NCI-H2107 (cell line): ENCODE results near the gene SHCBP1.

ENCODE experiments used
- DNase-seq: peaks from one replicate; lab custom pipeline; 2025; lab: John Stamatoyannopoulos, UW

Gene SHCBP1

DNA sequence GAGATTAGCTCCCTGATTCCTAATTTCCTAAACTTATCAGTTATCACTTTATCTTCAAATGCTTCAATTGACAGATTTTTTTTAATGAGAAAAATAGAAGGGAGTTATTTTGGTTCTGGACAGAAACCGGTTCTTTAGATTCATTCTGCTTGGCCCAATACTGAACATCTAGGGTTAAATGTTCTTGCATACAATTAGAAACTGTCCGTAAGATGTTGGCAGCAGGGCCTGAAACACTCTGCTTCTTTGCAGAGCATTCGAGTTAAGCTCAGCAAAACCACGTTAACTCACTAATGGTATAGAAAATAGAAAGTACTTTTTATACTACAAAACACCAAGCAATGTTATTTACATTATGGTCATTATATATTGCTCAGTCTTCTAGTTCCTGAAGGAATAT, 7.2 kb downstream of the SHCBP1 start:
- DNase-seq, result no peak

DNA sequence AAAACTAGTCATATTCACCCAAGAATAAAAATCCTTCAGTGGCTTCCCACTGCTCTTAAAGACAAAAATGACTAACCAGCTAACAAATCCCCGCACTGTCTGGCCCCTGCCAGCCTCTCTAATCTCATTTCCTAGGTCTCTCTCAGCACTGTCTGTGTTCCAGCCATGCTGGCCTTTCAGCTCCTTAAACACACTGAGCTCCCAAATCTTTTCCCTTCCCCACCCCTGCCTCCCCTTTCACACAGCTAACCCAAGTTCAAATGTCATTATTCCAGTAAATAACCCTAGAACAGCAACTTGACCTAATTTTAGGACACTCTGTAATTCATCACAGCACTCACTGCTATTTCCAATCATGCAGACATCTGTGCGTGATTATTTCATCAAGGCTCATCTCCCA, 7.8 kb downstream of the SHCBP1 start:
- DNase-seq, result no peak

DNA sequence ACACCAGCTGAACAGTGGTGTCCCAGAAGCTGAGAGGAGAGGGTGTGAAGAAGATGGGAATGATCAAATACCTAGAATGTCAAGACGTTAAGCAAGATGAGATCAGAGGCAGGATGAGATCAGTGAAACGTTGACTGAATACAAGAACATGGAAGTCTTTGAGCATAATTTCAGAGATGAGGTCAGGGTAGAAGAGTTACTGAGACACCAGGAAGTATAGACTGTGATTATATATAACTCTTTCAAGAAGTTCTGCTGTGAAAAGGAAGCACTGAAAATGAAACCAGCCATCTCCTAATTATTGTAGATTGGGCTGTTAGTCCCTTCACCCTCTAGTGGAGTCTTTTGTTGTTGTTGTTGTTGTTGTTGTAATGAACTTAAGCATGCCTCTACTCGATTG, 9.1 kb downstream of the SHCBP1 start:
- no peak for DNase-seq

DNA sequence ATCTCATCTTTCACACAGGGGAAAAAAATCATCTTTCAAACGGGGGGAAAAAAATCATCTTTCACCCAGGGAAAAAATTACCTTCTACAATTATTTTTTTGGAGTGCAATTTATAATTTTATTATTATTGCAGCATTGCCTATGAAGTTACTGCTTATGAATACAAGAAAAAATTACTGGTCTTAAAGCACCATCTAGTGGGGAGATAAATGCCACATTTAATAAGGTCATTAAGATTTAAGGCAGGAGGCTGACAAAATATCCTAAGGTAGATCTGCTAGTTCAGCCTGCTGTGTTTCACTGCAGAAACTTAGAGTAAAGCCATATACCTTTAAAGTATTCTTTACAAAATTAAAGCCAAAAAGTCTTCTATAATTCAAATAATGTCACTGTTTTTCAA, 13.7 kb downstream of the SHCBP1 start:
- no peak for DNase-seq

GRCh38 chr16:46606231-46606630, 14.9 kb downstream of the SHCBP1 start:
- DNase-seq, result no peak

DNA sequence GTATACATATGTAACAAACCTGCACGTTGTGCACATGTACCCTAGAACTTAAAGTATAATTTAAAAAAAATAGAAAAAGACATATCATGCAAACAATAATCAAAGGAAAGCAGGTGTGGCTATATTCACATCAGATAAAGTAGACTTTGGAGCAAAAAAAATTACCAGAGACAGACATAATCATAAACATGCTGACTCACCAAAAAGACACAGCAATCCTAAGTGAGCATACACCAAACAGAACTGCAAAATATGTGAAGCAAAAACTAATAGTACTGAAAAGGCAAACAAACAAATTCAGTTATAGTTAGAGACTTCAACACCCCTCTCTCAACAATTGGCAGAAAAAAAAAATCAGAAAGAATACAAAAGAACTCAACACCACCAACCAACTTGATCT, 29.9 kb downstream of the SHCBP1 start:
- no peak for DNase-seq

DNA sequence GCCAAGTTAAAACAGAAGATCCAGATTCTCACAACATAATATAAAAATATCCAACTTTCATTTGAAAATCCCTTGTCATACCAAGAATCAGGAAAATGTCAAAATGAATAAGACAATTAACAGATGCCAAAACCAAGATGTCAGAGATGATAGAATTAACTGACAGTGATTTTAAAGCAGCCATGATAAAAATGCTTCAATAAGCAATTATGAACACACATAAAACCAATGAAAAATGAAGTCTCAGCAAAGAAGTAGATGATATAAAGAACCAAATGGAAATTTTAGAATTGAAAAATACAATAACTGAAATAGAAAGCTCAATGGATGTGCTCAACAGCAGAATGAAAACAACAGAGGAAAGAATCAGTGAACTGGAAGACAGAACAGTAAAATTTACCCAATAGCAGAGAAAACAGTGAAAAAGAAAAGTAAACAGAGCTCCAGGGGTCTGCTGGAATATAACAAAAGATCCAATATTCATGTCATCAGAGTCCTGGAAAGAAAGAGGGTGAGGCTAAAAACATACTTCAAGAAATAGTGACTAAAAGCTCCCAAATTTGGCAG, 35.1 kb downstream of the SHCBP1 start:
- no peak for DNase-seq

GRCh38 chr16:46583036-46583435, 38.1 kb downstream of the SHCBP1 start:
- DNase-seq, result no peak

- DNase-seq, result no peak
Measured at GRCh38 chr16:46582313-46582712, 38.9 kb downstream of the SHCBP1 start.

DNA sequence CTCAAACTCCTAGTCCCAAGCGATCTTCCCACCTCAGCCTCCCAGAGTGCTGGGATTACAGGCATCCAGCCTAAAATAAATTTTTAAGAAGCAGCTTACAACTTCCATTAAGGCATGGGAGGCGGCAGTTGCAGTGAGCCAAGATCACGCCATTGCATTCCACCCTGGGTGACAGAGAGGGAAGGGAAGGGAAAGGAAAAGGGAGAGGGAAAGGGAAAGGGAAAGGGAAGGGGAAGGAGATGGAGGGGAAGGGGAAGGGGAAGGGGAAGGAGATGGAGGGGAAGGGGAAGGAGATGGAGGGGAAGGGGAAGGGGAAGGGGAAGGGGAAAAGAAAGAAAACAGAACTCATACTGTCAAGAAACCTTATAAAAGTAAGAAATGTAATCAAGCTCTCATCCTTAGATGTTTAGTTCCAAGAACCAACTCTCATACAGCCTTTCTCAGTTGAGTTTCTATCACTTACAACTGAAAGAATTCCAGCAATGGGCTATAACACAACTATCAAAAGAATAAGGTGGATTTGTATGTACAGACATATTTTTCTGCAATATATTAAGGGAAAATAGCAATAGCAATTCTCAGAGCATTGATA, 43.1 kb downstream of the SHCBP1 start:
- no peak for DNase-seq

GRCh38 chr16:46573834-46574159, 47.4 kb downstream of the SHCBP1 start:
- DNase-seq, result no peak

DNA sequence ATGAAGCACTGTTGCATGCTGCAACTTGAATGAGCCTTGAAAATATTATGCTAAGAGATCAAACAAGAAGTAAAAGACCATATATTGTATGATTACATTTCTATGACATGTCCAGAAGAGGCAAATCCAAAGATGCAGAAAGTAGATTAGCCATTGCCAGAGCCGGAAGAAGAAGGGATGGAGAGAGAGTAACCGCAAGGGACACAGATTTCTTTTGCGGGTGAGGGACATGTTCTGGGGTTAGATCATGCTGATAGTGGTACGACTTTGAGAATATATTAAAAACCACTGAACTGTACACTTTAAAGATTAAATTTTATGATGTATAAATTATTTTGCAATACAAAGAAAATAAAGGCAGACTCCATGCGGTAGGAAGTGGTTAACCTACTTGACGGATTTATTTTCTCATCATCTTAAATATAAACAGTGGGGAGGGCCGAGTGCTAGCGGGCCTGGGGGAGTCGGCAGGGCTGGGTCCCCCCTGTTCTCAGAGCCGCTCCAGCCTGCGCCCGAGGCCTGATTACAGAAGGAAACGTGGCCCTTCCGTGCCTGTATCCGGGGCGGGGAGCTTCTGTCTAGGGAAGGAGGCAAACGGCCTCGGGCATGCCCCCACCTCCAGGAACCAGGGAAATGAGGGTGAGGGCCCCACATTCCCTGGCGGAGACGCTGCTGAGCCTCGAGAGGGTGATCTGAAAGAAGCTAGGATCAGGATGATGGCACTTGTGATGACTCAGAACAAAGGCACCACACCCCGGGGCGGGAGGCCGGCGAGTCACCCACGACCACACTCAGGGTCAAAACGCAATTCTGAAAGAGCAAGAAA, 48.0 kb downstream of the SHCBP1 start:
- DNase-seq, result no peak

DNA sequence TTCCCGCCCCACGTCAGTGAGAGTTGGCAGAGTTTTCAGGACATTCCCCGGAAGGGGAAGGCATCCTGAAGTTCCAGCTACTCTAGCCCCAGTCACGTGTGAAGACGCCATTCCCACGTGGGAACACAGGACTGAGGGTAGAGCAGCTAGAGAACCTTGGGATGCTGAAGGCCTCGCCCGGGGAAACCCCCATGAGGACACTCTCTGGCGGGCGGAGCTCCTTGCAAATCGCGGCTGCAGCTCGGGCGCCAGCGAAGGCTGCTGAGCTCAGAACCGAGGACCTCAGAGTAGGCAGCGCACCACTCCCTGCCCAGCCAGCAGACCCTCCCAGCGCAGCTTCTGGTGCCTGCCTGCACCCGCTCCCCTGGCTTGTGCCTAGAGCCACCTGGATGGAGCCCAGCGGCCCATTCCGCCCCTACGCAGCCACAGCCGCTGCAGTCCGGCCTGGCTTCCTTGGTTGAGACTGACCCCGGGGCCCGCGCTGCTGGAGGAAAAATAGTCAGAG, 51.9 kb downstream of the SHCBP1 start:
- no peak for DNase-seq

DNA sequence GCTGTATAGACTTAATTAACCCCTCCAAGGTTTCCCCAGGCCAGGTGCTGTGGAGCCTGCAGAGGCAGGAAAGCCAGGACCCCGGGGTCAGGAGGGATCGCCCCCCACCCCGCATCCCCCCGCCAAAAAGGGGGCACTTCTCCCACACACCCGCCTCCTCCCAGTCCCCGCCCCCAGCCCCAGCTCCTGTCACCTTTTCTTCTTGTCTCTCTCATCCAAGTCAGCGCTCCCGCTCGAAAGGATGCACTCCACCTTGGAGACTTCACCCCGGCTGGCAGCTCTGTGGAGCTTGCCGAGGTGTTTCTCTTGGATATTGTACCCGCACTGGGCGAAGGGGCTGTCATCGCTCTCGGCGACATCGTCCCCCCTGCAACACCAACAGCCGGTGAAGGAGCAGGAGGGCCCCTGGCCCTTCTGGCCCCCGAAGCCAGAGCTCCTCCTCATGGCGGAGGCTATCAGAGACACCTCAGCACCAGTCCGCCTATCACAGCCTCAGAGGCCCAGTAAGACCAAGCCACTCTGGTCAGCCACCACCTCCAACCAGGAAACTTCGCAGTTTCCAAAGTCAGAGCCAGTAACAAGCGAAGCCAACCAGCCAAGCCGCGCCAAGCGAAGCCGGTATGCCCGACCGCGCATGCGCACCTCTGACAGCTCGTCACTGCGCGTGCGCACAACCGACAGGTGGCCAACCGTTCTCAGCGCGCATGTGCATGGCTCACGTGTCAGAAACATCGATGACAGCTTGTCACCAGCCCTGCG, 52.5 kb downstream of the SHCBP1 start:
- no peak for DNase-seq

DNA sequence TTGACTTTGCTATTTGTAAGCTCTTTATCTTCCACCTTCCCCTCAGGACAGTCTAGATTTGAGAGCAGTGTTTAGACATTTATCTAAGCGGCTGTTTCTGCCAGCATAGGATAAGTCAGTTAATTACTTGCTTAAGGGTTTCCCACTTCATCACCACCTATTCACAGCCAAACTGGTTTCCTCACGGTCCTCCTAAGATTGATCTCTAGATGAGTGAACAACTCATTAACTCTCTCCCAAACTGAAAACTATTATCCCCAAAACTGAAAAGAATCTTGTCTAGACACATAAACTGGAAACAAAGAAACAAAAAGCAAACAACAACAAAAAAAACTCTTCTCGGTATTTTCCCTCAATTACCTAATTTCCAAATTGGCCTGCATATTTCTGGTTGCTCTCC, 58.2 kb downstream of the SHCBP1 start:
- DNase-seq, result no peak

GRCh38 chr16:46558018-46558417, 63.2 kb downstream of the SHCBP1 start:
- DNase-seq, result no peak

DNA sequence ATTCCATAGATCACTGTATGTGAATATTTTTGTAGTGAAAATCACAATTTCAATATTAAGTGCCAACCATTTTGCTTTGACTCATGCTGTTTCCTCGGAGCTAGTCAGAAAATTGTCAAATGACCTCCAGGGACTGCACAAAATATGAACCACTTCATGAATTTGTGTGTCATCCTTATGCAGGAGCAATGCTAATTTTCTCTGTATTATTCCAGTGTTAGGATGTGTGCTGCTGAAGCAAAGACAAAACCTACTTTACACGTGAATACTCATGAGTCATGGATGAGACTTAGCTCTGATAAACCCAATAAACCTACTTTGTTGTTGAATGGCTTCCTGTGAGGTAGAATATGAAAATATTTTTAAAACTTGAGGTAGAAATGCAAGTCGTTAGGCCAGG, 65.2 kb downstream of the SHCBP1 start:
- DNase-seq, result no peak

GRCh38 chr16:46554435-46554834, 66.7 kb downstream of the SHCBP1 start:
- DNase-seq, result peak; percentile 34

DNA sequence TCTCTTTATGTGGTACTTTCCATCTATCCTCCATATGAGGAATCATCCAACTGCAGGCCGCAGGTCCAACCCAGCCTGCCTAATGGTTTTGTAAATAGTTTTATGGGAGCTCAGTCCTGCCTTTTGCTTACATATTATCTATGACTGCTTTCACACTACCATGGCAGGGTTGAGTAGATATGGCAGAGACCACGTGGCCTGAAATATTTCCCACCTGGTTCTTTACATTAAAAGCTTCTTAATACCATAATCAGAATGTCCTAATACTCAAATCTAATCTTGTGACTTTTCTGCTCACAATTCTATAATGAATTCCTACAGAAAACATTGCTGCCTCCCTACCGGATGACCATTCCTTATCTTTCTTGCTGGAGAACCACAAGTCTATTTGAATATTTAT, 71.7 kb downstream of the SHCBP1 start:
- DNase-seq, result no peak
